Liver (tissue), 2 donors: Measurements from ENCODE around the gene POLR2H.

Source experiments
- GABPA ChIP-seq, 2 donors: IDR thresholded peaks in 1 of 2; conservative IDR thresholded peaks in 1 of 2; 2 replicates each; pipeline ENCODE4 v1.6.1; 2016; ENCODE audit warnings: antibody characterized with exemption in 2 of 2, mild to moderate bottlenecking in 1 of 2, moderate library complexity in 1 of 2
- TF ChIP-seq, protein P1 (sequence below): IDR thresholded peaks from 2 replicates; pipeline ENCODE4 v1.6.1; 2016; ENCODE audit warnings: antibody characterized with exemption
- TF ChIP-seq, protein P2 (sequence below): IDR thresholded peaks from 2 replicates; pipeline ENCODE4 v1.6.1; 2016; ENCODE audit warnings: antibody characterized with exemption, mild to moderate bottlenecking
- donor health status: healthy.

DNA sequence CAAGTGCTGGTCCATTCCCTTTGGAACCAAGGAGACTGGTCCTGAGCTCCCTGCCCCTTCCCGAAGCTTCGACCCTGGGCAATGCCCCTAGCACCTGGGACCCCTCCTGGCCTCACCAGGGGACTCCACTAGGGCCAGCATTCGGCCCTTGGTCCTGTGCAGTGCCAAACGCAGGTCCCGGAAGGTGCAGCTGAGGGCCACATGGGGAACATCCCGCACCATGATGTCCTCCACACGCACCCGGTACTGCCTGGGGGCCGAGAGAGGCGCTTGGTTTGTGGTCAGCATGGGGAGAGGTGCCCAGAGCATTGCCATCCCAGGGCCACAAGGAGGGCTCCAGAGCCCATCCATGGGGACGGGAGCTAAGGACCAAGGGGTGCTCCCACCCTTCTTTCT lies 8.0 kb upstream of the POLR2H start:
- TF ChIP-seq, protein P1, sequence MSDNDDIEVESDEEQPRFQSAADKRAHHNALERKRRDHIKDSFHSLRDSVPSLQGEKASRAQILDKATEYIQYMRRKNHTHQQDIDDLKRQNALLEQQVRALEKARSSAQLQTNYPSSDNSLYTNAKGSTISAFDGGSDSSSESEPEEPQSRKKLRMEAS: no peak
- TF ChIP-seq GABPA (IDR thresholded peaks at IDR 0.05 in 1 of 2, conservative IDR thresholded peaks at IDR 0.05 in 1 of 2): no peak
- TF ChIP-seq, protein P2, sequence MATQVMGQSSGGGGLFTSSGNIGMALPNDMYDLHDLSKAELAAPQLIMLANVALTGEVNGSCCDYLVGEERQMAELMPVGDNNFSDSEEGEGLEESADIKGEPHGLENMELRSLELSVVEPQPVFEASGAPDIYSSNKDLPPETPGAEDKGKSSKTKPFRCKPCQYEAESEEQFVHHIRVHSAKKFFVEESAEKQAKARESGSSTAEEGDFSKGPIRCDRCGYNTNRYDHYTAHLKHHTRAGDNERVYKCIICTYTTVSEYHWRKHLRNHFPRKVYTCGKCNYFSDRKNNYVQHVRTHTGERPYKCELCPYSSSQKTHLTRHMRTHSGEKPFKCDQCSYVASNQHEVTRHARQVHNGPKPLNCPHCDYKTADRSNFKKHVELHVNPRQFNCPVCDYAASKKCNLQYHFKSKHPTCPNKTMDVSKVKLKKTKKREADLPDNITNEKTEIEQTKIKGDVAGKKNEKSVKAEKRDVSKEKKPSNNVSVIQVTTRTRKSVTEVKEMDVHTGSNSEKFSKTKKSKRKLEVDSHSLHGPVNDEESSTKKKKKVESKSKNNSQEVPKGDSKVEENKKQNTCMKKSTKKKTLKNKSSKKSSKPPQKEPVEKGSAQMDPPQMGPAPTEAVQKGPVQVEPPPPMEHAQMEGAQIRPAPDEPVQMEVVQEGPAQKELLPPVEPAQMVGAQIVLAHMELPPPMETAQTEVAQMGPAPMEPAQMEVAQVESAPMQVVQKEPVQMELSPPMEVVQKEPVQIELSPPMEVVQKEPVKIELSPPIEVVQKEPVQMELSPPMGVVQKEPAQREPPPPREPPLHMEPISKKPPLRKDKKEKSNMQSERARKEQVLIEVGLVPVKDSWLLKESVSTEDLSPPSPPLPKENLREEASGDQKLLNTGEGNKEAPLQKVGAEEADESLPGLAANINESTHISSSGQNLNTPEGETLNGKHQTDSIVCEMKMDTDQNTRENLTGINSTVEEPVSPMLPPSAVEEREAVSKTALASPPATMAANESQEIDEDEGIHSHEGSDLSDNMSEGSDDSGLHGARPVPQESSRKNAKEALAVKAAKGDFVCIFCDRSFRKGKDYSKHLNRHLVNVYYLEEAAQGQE: no peak
